ENCODE data around the gene PRPF19. TPM values are rescaled to one million over a fixed set of nuclear protein-coding genes. Genes with fewer than 3 reads are reported as not detected.
A peak's percentile ranks its signal among the peaks of the same experiment; 100 is the strongest.

PRPF19 gene
- total RNA-seq, 1 experiment from 2014 or later = 160 TPM

DNA sequence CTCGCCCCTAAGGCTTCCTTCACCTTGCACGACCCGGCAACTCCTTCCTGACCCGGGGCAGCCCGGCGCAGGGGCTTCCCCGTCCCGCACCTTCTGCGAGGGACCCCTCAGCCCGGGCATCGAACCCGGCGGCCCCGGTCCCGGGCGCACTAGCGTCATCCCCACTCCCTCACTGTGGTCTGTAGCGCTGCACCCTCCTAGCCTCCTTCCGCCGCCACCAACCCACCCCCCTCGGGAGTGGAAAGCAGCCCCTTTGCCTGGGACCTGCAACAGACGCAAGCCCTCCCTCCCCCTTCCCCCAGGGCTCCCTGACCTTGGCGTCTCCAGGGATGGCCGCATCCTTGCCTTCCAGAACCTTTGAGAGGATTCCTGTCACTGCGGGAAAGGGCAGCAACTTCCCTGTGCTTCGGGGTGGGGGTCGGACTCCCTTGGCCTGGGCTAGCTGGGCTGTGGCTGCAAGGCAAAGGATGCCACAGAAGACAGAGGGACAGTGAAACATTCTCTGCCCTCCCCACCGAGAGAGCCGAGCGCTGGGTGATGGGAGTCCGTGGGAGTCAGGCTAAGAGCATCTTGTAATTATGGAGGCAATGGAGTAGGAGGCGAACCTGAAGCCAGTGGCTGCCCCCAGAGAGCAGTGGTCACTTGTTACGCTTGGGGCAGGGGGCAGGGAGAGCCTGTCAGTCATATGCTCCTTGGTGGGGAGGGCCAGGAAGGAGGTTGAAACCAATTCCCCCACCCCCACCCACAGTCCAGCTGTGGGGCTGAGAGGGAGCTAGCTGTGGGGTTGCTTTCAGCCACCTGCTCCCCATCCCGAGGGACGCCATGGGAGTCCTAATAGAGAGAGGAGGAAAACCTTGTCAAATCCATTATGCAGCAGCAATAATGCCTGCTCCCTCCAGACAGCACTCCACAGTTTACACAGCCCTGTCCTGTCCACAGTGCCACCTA lies 18.8 kb upstream of the PRPF19 start:
- no peaks in the 10 kb centered on the region for H3K27me3 ChIP-seq (ENCODE audit: insufficient read depth, low read depth)
- BruUV-seq (replicated peaks) = TSS peak; percentile 17
- H4K20me1 ChIP-seq (ENCODE audit: insufficient read depth) = no peaks in the 10 kb centered on the region
- intact Hi-C loops (cut with micrococcal nuclease; ENCODE audit: unreplicated experiment) = loop anchor here (1.0 to 10.0 kb wide), 4 partner anchors 9 to 940 kb away; partner anchors contain the start of gene CD6
- DNase-seq = no peak
- H3F3A ChIP-seq (ENCODE audit: insufficient read depth, low read depth) = peaks cover 12% of the 10 kb centered on the region; the same call in 1 of the 2 replicates
- no peaks in the 10 kb centered on the region for H3K9me2 ChIP-seq (ENCODE audit: insufficient read depth)
- no peaks in the 10 kb centered on the region for H3K79me2 ChIP-seq (ENCODE audit: low read depth)
- ChIA-PET POLR2A (ENCODE audit: unreplicated experiment) (interaction anchor here (0.6 kb wide), 1 partner anchor 18 kb away, joined by 6 read pairs; no protein-coding TSS in a partner anchor), CTCF (no interaction called here)
- H3K36me3 ChIP-seq (ENCODE audit: low read depth) = 0 out of 2 replicates have a peak, but pooled peaks cover 9% of the 10 kb centered on the region
- no peak overlapping the region for H3K27ac ChIP-seq
- H3K4me3 ChIP-seq = peak overlapping the region; percentile 74
- H3K4me2 ChIP-seq = peak overlapping the region; percentile 91
- TF ChIP-seq, protein P1, sequence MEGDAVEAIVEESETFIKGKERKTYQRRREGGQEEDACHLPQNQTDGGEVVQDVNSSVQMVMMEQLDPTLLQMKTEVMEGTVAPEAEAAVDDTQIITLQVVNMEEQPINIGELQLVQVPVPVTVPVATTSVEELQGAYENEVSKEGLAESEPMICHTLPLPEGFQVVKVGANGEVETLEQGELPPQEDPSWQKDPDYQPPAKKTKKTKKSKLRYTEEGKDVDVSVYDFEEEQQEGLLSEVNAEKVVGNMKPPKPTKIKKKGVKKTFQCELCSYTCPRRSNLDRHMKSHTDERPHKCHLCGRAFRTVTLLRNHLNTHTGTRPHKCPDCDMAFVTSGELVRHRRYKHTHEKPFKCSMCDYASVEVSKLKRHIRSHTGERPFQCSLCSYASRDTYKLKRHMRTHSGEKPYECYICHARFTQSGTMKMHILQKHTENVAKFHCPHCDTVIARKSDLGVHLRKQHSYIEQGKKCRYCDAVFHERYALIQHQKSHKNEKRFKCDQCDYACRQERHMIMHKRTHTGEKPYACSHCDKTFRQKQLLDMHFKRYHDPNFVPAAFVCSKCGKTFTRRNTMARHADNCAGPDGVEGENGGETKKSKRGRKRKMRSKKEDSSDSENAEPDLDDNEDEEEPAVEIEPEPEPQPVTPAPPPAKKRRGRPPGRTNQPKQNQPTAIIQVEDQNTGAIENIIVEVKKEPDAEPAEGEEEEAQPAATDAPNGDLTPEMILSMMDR (conservative IDR thresholded peaks at IDR 0.05) = no peak
- no peak for TF ChIP-seq EZH2 (IDR thresholded peaks at IDR 0.05; ENCODE audit: low read depth)
- H2AFZ ChIP-seq = peak overlapping the region; percentile 84
- no peaks in the 10 kb centered on the region for H3K9me3 ChIP-seq (ENCODE audit: insufficient read depth, low read depth)
- peaks cover 13% of the 10 kb centered on the region for H3K4me1 ChIP-seq (replicated peaks; ENCODE audit: insufficient read depth)

DNA sequence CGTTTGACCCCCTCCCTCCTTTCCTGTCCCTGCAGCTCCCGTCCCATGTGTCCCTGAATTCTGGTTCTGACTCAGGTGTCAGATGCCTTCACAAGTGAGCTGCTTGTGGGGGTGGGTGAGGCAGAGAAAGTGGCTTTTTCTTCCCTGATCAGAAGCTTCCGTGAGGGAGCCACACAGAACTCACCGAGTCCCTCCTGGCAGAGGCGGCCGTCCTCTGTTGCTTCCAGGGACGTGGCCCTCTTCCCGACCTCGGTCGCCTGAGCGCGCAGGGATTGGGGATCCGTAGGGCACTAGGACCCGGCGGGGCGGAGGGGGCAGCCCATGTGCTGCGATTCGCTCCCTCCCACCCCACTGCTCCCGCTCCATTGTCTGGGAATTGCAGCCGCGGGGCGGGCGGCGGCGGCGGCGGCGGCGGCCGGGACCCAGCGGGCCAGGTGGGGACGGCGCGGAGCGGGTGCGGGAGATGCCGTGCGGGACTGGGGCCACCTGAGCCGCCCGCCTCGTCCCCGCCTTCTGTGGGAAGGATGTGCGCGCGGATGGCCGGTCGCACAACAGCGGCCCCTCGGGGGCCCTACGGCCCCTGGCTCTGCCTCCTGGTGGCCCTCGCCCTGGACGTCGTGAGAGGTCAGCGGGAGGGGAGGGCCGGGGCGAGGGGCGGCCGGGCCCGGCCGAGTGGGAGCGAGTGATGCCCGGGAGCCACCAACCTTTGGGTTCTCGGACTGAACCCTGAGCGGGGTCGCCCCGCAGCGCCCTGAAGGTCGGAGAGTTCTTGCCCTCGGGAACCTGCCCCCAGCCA lies 17.9 kb upstream of the PRPF19 start, which contains the start of gene TMEM132A:
Gene TMEM132A (plus strand): TSS at position 351 of the 796 bp plus-strand sequence. CDS start 174 bp downstream, at position 525.
- H3K36me3 ChIP-seq (ENCODE audit: low read depth) = 0 out of 2 replicates have a peak, but pooled peaks cover 18% of the 10 kb centered on the region
- ChIA-PET POLR2A (ENCODE audit: unreplicated experiment) (no interaction called here), CTCF (interaction anchor here (0.6 kb wide), 1 partner anchor 24 kb away, joined by 3 read pairs; no protein-coding TSS in a partner anchor)
- no peaks in the 10 kb centered on the region for H3K27me3 ChIP-seq (ENCODE audit: insufficient read depth, low read depth)
- H3K27ac ChIP-seq = no peak within 1 kb of the TSS
- H3K79me2 ChIP-seq (ENCODE audit: low read depth) = peaks cover 2% of the 10 kb centered on the region
- BruUV-seq (replicated peaks) = no TSS peak
- H3K9me2 ChIP-seq (ENCODE audit: insufficient read depth) = no peaks in the 10 kb centered on the region
- peak within 1 kb of the TSS; percentile 74 for H3K4me3 ChIP-seq
- no peaks in the 10 kb centered on the region for H3K9me3 ChIP-seq (ENCODE audit: insufficient read depth, low read depth)
- intact Hi-C loops (cut with micrococcal nuclease; ENCODE audit: unreplicated experiment) = loop anchor here (1.0 to 10.0 kb wide), 4 partner anchors 8 to 940 kb away; partner anchors contain the start of gene CD6
- H4K20me1 ChIP-seq (ENCODE audit: insufficient read depth) = 0 out of 2 replicates have a peak, but pooled peaks cover 3% of the 10 kb centered on the region
- peak within 1 kb of the TSS; percentile 91 for H3K4me2 ChIP-seq
- TF ChIP-seq, protein P1 (conservative IDR thresholded peaks at IDR 0.05) = no peak
- no peak for TF ChIP-seq EZH2 (IDR thresholded peaks at IDR 0.05; ENCODE audit: low read depth)
- H2AFZ ChIP-seq = peak within 1 kb of the TSS; percentile 84
- peaks cover 13% of the 10 kb centered on the region for H3K4me1 ChIP-seq (replicated peaks; ENCODE audit: insufficient read depth)
- peak; percentile 47 to 78 for DNase-seq
- H3F3A ChIP-seq (ENCODE audit: insufficient read depth, low read depth) = peaks cover 12% of the 10 kb centered on the region; the same call in 1 of the 2 replicates

DNA sequence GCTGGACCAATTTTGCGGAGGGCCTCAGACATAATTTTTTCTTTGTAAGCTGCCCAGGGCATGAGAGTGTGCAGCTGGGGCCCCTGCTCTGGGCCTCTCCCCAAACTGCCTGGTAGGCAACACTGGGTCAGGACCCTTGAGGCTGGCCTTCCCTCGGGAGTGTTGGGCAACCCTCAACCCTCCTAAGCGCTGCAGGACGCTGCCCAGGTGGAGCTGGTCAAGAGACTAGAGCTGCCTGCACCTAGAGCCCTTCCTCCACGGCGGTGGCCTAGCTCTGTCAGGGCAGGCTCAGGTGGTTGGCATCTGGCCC lies 17.4 kb upstream of the PRPF19 start:
- peaks cover 16% of the 10 kb centered on the region for H3K4me1 ChIP-seq (replicated peaks; ENCODE audit: insufficient read depth)
- 0 out of 2 replicates have a peak, but pooled peaks cover 19% of the 10 kb centered on the region for H3K36me3 ChIP-seq (ENCODE audit: low read depth)

More for the DNA sequence above, 17.4 kb upstream of the PRPF19 start:
- H3K27ac ChIP-seq = no peak overlapping the region
- no TSS peak for BruUV-seq (replicated peaks)
- DNase-seq = no peak
- H3K27me3 ChIP-seq (ENCODE audit: insufficient read depth, low read depth) = no peaks in the 10 kb centered on the region
- ChIA-PET POLR2A (ENCODE audit: unreplicated experiment) (no interaction called here), CTCF (interaction anchor here (0.6 kb wide), 1 partner anchor 24 kb away, joined by 3 read pairs; no protein-coding TSS in a partner anchor)
- peak overlapping the region; percentile 74; the same call in 1 of the 2 replicates for H3K4me3 ChIP-seq
- no peaks in the 10 kb centered on the region for H3K9me3 ChIP-seq (ENCODE audit: insufficient read depth, low read depth)
- peak overlapping the region; percentile 84 for H2AFZ ChIP-seq
- peaks cover 12% of the 10 kb centered on the region; the same call in 1 of the 2 replicates for H3F3A ChIP-seq (ENCODE audit: insufficient read depth, low read depth)
- H3K79me2 ChIP-seq (ENCODE audit: low read depth) = peaks cover 7% of the 10 kb centered on the region
- H4K20me1 ChIP-seq (ENCODE audit: insufficient read depth) = 0 out of 2 replicates have a peak, but pooled peaks cover 4% of the 10 kb centered on the region
- no peak for TF ChIP-seq EZH2 (IDR thresholded peaks at IDR 0.05; ENCODE audit: low read depth)
- TF ChIP-seq, protein P1 (conservative IDR thresholded peaks at IDR 0.05) = no peak
- H3K9me2 ChIP-seq (ENCODE audit: insufficient read depth) = no peaks in the 10 kb centered on the region
- intact Hi-C loops (cut with micrococcal nuclease; ENCODE audit: unreplicated experiment) = loop anchor here (1.0 to 10.0 kb wide), 4 partner anchors 7 to 941 kb away; partner anchors contain the start of gene CD6
- peak overlapping the region; percentile 91 for H3K4me2 ChIP-seq

All from PC-9 (cell line).